GM21360 (cell line): ENCODE data around the gene CMTM8.
"Not testable (repeated sequence)": the region's sequence is repeated elsewhere in the genome, so short reads cannot be mapped to it uniquely, and the experiment has no call there.

Source experiments
- ATAC-seq: cut with Tn5 transposase; IDR thresholded peaks from one replicate; pipeline ENCODE4 v1.9.1; 2021; ENCODE audit warnings: mild to moderate bottlenecking, moderate library complexity; ENCODE audit not compliant: unreplicated experiment

Gene CMTM8

GRCh38 chr3:32238453-32239306, at the start of gene CMTM8:
TSS of gene CMTM8 (plus strand) at chr3:32238680. CDS start at chr3:32238973, 293 bp downstream.
- ATAC-seq, result no peak

GRCh38 chr3:32189693-32190092, 48.8 kb upstream of the CMTM8 start:
- ATAC-seq, result no peak

GRCh38 chr3:32190556-32190955, 47.9 kb upstream of the CMTM8 start:
- not testable (repeated sequence) for ATAC-seq

GRCh38 chr3:32193101-32193500, 45.4 kb upstream of the CMTM8 start:
- ATAC-seq, result no peak

- no peak for ATAC-seq
Measured at GRCh38 chr3:32194653-32195052, 43.8 kb upstream of the CMTM8 start.

- ATAC-seq, result no peak
Measured at GRCh38 chr3:32195995-32196540, 42.4 kb upstream of the CMTM8 start.

DNA sequence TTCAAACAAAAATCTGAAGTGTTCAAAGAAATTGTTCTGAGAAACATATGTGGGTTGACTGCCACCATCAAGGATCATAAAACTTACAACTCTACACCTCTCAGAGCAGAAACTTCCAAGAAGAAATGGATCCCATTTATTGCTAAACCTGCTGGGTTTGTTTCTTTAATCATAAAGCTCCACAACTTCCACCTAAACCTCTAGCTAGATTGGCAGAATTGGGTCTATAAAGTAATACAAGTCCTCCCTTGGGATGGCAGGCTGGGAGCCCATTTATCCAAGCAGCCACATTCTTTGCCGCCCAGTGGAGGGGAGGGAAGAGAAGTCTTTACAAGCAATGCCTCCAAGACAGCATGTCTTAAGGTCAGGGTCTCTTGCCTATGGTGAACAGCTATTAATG, 40.5 kb upstream of the CMTM8 start:
- ATAC-seq, result no peak

- no peak for ATAC-seq
Measured at GRCh38 chr3:32198714-32199113, 39.8 kb upstream of the CMTM8 start.

DNA sequence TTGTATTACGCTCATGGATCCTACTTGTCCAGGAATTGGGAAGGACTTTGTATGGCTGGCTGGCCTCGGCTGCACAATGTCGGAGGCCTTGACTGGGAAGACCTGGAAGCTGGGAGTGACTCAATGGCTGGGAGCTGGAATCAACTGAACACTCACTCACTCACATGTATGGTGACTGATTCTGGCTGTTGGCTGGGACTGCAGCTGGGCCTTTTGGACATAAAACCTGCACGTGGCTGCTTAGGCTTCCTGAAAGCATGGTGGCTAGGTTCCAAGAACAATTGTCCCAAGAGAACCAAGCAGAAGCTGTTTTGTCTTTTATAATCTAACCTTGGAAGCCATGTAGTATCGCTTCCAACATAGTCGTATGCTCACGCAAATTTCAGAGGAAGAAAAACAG, 38.0 kb upstream of the CMTM8 start:
- ATAC-seq, result no peak

DNA sequence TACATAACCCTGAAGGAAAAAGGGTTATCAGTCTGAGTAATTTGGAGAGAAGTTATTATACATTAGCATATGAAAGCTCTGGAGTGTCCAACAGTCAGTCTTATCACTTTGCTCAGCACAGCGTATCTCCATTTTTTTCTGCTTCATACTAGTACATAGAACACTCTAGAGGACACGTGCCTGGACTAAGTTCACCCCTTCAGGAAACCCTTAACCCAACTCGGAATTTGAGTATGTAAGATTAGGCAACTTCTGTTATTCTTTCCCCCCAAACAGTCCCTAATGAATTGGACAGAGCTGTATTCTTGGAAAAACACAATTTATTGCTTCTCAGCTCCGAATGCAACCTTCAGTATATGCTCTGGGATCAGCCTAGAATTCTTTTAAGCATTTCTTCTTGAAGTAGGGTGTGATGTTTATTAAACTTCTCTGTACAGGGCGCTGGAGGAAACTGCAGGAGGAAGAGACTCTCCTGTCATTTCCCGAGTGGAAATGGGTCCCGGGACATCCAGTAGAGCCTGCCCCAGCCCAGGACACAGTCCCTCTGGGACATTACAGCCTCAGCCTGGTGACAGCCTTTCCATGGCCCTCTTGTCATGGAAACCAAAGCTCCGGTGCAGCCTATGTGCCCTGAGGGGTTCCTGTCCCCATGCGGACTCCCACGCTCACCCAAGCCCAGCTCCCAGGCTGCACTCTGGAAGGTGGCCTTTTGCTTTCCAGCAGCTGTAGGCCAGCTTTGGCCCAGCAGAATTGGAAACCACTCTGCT, 37.3 kb upstream of the CMTM8 start:
- ATAC-seq, result no peak

GRCh38 chr3:32202496-32202895, 36.0 kb upstream of the CMTM8 start:
- ATAC-seq, result no peak

GRCh38 chr3:32203854-32204253, 34.6 kb upstream of the CMTM8 start:
- ATAC-seq, result no peak

DNA sequence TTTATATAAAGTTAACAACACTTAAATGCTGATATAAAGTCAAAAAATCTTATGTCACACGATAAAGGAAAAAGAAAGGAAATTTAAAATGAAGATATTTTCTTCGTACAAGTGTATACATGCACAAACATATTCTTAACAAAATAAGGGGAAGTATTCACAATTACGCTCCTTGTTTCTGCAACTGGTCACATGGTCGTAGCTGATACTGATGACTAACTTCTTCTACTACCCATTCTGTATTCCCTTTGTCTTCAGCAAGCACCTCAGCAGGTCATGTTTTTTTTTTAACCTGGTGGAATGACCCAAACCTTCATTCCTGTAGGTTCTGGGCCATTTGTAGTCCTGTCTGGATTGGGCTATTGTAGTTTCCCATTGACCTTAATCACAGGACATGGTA, 30.0 kb upstream of the CMTM8 start:
- ATAC-seq, result no peak

- ATAC-seq, result no peak
Measured at GRCh38 chr3:32215185-32215584, 23.3 kb upstream of the CMTM8 start.

DNA sequence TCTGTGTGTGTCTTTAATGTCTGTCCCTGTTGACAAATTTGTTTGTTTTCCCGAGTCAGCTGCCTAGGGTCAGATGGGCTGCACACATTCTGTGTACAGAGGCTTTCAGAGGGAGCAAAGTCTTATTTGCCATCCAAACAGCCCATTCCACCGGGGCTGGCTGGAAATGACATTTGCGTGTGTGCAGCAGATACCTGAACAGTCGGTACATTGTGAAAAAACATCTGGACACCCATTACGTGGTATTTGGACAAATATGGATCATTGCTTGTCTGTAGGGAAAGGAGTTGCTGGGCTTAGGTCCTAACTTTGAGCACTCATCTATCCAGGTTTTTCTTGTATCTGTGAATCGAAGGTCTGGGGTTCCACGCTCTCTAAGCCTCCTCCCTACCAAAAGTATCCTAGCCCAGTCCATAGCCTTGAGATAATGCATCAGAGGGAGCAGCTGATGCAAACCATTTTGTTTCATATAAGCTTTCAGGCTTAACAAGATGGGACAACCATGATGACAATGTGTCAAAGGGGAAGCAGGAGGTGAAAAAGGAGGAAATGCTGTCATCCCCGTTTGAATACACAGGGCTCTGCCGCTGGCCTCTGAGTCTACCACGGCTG, 22.2 kb upstream of the CMTM8 start:
- no peak for ATAC-seq

DNA sequence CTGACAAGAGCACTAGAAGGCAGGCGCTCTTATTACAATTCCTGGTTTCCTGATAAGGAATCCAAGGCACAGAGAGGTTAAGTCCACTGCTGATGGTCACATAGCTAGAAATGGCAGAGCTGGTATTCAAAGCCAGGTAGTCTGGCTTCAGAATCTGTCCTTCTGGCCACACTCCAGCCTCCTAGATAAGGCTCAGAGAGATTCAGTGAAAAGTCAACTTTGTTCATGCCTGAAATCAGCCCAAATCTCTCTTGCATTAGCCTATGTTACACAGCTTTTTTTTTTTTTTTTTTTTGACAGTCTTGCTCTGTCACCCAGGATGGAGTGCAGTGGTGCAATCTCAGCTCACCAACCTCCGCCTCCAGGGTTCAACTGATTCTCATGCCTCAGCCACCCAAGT, 21.1 kb upstream of the CMTM8 start:
- no peak for ATAC-seq

DNA sequence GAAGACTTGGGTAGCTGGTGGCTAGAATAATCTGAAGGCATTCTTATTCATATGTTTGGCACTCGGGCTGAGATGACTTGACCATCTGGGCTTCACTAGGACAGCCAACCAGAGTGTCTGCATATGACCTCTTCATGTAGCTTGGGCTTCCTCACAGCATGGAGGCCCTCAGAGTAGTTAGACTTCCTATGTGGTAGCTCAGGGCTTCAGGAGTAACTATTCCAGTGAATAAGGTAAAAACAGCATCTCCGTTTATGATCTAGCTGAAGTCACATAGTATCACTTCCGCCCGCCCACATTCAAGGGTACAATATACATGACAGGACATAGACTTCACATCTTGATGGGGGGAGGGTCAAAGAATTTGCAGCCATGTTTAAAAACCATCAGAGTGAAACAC, 18.9 kb upstream of the CMTM8 start:
- ATAC-seq, result no peak

DNA sequence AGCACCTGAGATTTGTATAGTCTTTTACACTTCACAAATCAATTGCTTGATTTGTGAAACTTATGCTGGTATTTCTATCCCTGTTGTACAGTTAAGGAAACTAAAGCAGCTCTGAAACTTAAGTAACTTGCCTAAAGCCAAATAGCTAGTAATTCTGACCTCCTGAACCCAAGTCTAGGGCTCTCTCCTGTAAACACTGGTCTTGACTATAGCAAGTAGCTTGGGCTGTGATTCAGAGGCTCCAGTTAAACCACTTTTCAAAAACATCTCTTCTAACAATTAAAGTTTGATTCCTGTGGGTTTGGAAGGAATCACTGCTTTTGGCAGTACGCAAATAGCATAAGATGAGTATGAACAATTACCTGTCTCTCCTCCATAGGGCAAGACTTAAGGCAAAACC, 18.5 kb upstream of the CMTM8 start:
- no peak for ATAC-seq

DNA sequence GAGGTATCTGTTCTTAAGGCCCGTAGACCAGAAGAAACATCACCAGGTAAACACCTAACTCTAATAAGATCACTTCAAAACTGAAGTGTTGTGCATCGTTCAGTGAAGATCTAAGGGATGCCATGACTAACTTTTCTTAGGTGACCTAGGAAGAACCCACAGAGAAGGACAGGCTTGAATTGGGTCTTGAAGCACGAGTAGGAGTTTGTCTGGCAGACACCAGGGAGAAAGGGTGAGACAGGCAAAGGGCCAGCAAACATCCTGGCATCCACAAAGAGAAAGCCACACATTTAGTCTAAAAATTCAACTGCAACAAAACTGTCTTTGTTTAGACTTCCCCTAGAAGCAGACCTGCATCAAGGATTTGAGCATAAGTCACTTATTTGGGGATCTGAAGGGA, 15.5 kb upstream of the CMTM8 start:
- ATAC-seq, result no peak

- ATAC-seq, result no peak
Measured at GRCh38 chr3:32224016-32224516, 14.4 kb upstream of the CMTM8 start.

DNA sequence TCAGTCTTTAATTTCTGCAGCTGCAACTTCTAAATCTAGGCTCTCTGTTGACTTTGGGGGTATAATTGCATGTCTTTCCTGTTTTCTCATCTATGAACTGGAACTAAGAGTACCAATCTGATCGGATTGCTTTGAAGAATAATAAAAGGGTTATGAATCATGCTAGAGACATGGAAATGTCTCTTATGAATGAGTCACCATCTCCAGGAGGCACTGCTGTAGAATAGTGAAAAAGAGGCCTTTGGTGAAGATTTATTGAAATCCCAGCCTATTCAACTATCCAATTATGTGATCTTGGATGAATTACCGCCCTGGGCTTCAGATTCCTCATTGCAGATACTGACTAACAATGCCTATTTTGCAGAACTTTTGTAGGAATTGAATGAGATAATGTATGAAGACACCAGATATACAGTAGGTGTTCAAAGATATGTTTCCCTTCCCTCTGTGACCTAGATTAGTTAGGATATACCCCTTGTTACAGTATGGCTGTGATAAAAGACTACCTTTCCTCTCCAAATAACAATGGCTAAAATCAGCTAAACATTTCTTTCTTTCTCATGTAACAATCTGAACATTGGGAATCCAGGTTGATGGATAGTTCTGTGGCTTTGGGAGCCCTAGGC, 11.5 kb upstream of the CMTM8 start:
- ATAC-seq, result no peak
